Measurements from ENCODE around the gene IGLON5. TPM values are rescaled to one million over a fixed set of nuclear protein-coding genes. Genes with fewer than 3 reads are reported as not detected.

The IGLON5 gene
- total RNA-seq, 4 donors from 2014 or later: 0.27 TPM; not detected in 3

GRCh38 chr19:51368366-51369282 lies 57.2 kb downstream of the IGLON5 start, which contains the start of gene CLDND2:
Gene CLDND2, minus strand, starts transcription at chr19:51369003. Its CDS starts 426 bp downstream, at chr19:51368577.
- Histone ChIP-seq H3K27ac (peak within 1 kb of the TSS; percentile 98 to 100 (median 100)), H3K36me3 (no peaks in the 10 kb centered on the region), H3K9me3 (no peaks in the 10 kb centered on the region), H3K27me3 (no peaks in the 10 kb centered on the region), H3K4me1 (peaks cover 6 to 27% (median 12%) of the 10 kb centered on the region in 4 donors), H3K4me3 (peak within 1 kb of the TSS; percentile 66 to 80 (median 76))
- in situ Hi-C loops (cut with MboI; ENCODE audit: low pct_ligation_motif_present in 1 of 4, low pct_unique_long_range_greater_than_20kb in 1 of 4, low sequenced_read_pairs in 3 of 4) (no loop called here), intact Hi-C loops (cut with DNase I; ENCODE audit: low total_unique reads) (no loop called here)
- DNase-seq: no peak
- TF ChIP-seq POLR2A (IDR thresholded peaks at IDR 0.05) (no peak), EP300 (IDR thresholded peaks at IDR 0.05; ENCODE audit: low read depth) (no peak), POLR2AphosphoS5 (IDR thresholded peaks at IDR 0.05) (no peak)
- TF ChIP-seq, protein P1, sequence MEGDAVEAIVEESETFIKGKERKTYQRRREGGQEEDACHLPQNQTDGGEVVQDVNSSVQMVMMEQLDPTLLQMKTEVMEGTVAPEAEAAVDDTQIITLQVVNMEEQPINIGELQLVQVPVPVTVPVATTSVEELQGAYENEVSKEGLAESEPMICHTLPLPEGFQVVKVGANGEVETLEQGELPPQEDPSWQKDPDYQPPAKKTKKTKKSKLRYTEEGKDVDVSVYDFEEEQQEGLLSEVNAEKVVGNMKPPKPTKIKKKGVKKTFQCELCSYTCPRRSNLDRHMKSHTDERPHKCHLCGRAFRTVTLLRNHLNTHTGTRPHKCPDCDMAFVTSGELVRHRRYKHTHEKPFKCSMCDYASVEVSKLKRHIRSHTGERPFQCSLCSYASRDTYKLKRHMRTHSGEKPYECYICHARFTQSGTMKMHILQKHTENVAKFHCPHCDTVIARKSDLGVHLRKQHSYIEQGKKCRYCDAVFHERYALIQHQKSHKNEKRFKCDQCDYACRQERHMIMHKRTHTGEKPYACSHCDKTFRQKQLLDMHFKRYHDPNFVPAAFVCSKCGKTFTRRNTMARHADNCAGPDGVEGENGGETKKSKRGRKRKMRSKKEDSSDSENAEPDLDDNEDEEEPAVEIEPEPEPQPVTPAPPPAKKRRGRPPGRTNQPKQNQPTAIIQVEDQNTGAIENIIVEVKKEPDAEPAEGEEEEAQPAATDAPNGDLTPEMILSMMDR (IDR thresholded peaks at IDR 0.05): no peak
- WGBS, 2 donors (ENCODE audit: low coverage in 1 of 2): 59% methylated on average over 20 of the region's 23 CpGs; no CpG with 5 or more reads in 1 of the 2 donors

DNA sequence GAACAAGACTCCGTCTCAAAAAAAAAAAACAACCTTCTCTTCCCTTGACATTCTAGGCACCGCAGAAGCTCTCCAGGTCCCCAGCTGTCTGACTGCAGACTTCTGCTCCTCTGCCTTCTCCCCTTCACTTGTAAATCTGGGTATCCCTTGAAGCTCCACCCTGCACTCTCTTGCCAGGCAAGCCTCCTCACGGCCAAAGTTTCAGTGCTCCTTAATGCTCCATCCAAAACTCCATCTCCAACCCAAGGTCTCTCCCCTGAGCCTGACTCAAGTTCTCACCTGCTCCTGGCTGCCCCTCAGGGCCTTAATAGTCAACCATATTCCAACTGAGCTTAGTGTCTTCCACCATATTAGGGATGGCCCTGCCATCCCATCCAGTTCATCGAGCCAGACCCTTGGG lies 58.8 kb downstream of the IGLON5 start:
- Histone ChIP-seq H3K27me3 (no peaks in the 10 kb centered on the region), H3K36me3 (no peaks in the 10 kb centered on the region), H3K27ac (no peak overlapping the region), H3K4me3 (no peak overlapping the region), H3K9me3 (no peaks in the 10 kb centered on the region), H3K4me1 (peaks cover 2 to 12% (median 7%) of the 10 kb centered on the region in 4 donors)
- in situ Hi-C loops (cut with MboI; ENCODE audit: low pct_ligation_motif_present in 1 of 4, low pct_unique_long_range_greater_than_20kb in 1 of 4, low sequenced_read_pairs in 3 of 4): no loop called here
- intact Hi-C loops (cut with DNase I; ENCODE audit: low total_unique reads): loop anchor here (10.0 kb wide), 1 partner anchor 325 kb away; the partner anchor contains the start of gene SPACA6
- 61 to 76% methylated on average over 4 of the region's 4 CpGs for WGBS, 2 donors (ENCODE audit: low coverage in 1 of 2)
- TF ChIP-seq, protein P1 (IDR thresholded peaks at IDR 0.05): no peak
- TF ChIP-seq POLR2AphosphoS5 (IDR thresholded peaks at IDR 0.05): no peak
- DNase-seq: no peak

DNA sequence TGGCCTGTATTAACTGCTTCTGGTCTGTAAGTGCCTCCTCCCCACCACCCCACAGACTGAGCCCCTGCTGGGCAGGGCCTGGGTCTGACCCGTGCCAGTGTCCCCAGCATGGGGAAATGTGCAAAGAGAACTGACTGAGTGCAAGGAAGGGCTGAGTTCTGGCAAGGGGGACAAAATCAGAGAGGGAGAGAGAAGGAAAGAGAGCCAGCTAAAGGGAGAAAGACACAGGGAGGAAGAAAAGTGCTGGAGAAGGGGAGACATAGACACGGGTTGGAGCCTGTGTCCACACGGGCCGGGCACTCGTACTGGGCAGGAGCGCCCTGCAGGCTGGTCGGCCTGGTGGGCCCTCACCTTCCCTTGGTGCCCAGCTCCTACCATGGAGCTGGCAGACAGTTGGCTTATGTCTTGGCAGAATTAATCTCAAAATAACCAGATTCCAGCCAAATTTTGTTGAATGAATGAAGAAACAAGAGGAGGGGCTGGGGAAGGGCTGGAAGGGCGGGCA lies 59.8 kb downstream of the IGLON5 start:
- 76% methylated on average over 8 of the region's 8 CpGs; no CpG with 5 or more reads in 1 of the 2 donors for WGBS, 2 donors (ENCODE audit: low coverage in 1 of 2)
- Histone ChIP-seq H3K27ac (no peak overlapping the region), H3K4me1 (peaks cover 0 to 12% (median 3%) of the 10 kb centered on the region in 4 donors), H3K9me3 (no peaks in the 10 kb centered on the region), H3K4me3 (no peak overlapping the region), H3K27me3 (no peaks in the 10 kb centered on the region), H3K36me3 (no peaks in the 10 kb centered on the region)
- intact Hi-C loops (cut with DNase I; ENCODE audit: low total_unique reads): loop anchor here (10.0 kb wide), 1 partner anchor 324 kb away; the partner anchor contains the start of gene SPACA6
- in situ Hi-C loops (cut with MboI; ENCODE audit: low pct_ligation_motif_present in 1 of 4, low pct_unique_long_range_greater_than_20kb in 1 of 4, low sequenced_read_pairs in 3 of 4): no loop called here
- TF ChIP-seq POLR2A (IDR thresholded peaks at IDR 0.05) (no peak), POLR2AphosphoS5 (IDR thresholded peaks at IDR 0.05) (no peak), EP300 (IDR thresholded peaks at IDR 0.05; ENCODE audit: low read depth) (no peak)
- TF ChIP-seq, protein P1 (IDR thresholded peaks at IDR 0.05): no peak
- DNase-seq: no peak

- intact Hi-C loops (cut with DNase I; ENCODE audit: low total_unique reads): loop anchor here (10.0 kb wide), 1 partner anchor 323 kb away; the partner anchor contains the start of gene SPACA6
- H3K27me3 ChIP-seq: no peaks in the 10 kb centered on the region
- H3K9me3 ChIP-seq: no peaks in the 10 kb centered on the region
- no peak overlapping the region for H3K4me3 ChIP-seq
- H3K4me1 ChIP-seq: peaks cover 0 to 8% (median 3%) of the 10 kb centered on the region in 4 donors
- peak overlapping the region; percentile 2 to 42 (median 18) for H3K27ac ChIP-seq
- no peak for DNase-seq
- no peaks in the 10 kb centered on the region for H3K36me3 ChIP-seq
- in situ Hi-C loops (cut with MboI; ENCODE audit: low pct_ligation_motif_present in 1 of 4, low pct_unique_long_range_greater_than_20kb in 1 of 4, low sequenced_read_pairs in 3 of 4): no loop called here
- TF ChIP-seq EP300 (IDR thresholded peaks at IDR 0.05; ENCODE audit: low read depth) (no peak), POLR2AphosphoS5 (IDR thresholded peaks at IDR 0.05) (no peak), POLR2A (IDR thresholded peaks at IDR 0.05) (no peak)
- TF ChIP-seq, protein P1 (IDR thresholded peaks at IDR 0.05): no peak
- 78 to 83% methylated on average over 5 to 18 of the region's 18 CpGs for WGBS, 2 donors (ENCODE audit: low coverage in 1 of 2)
Observed at GRCh38 chr19:51372021-51372648, 60.7 kb downstream of the IGLON5 start.
